K562 (cell line): Measurements from ENCODE around the gene ARFGAP3. TPM values are rescaled to one million over a fixed set of nuclear protein-coding genes. Genes with fewer than 3 reads are reported as not detected.
A peak's percentile ranks its signal among the peaks of the same experiment; 100 is the strongest.

ENCODE experiments used
- ATAC-seq: fragments of 200-7000 bp; cut with Tn5 transposase; 3 replicates; pipeline ENCODE4 v1.9.1; 2020; ENCODE audit warnings: moderate library complexity
- BruUV-seq: library from RNA; stranded (reverse); fragments of 400-500 nt; replicated peaks from 2 replicates; lab custom pipeline; 2021; lab: Mats Ljungman, UMichigan
- CTCF ChIA-PET: fragments of 300-600 bp; formaldehyde crosslinking; extraction: SDS; loops from one replicate; lab custom pipeline; 2021; ENCODE audit warnings: low intra/inter-chr PET ratio; lab: Yijun Ruan, JAX
- POLR2A ChIA-PET: fragments of 300-600, 350-650 bp; sonication (Branson Sonifier 250); formaldehyde crosslinking; extraction: SDS; loops from one replicate; lab custom pipeline; 2021; ENCODE audit warnings: antibody characterized with exemption, inconsistent platforms; lab: Yijun Ruan, JAX
- DNase-seq, 4 experiments: peaks; one replicate each; pipeline versions ENCODE4 v3.0.0 to v3.0.0-alpha.2; 2011 to 2018; ENCODE audit warnings: low spot score in 3 of 4, mixed read lengths in 3 of 4; ENCODE audit errors: extremely low read depth in 1 of 4
- FAIRE-seq: peaks from 2 replicates; lab custom pipeline; 2011; peaks lifted over from hg19 to GRCh38; lab: Jason Lieb, UNC
- H2AFZ ChIP-seq: 2 replicates; pipeline ENCODE4 v1.6.0; 2011; ENCODE audit warnings: low read depth, low read length, control low read depth, inconsistent platforms
- H3K27ac ChIP-seq: fragments of 200-600 bp; 3 replicates; pipeline ENCODE4 v1.8.0; 2011; ENCODE audit warnings: low read depth, mild to moderate bottlenecking, control low read depth, inconsistent platforms, low read length, moderate library complexity, mixed read lengths; ENCODE audit errors: extremely low read depth
- H3K27me3 ChIP-seq, 2 experiments: fragments of 300-600 bp in 1 of 2; 2 replicates in 1 of 2; 3 replicates in 1 of 2; pipeline versions ENCODE4 v1.6.0 to v1.8.0; 2011; ENCODE audit warnings: inconsistent platforms in 2 of 2, low read length in 2 of 2, mild to moderate bottlenecking in 1 of 2, mixed read lengths in 1 of 2, moderate library complexity in 1 of 2; ENCODE audit not compliant: control insufficient read depth in 2 of 2, insufficient read depth in 2 of 2
- H3K36me3 ChIP-seq: fragments of 300-600 bp; 3 replicates; pipeline ENCODE4 v1.8.0; 2011; ENCODE audit warnings: mild to moderate bottlenecking, low read length, inconsistent platforms; ENCODE audit not compliant: control insufficient read depth, insufficient read depth
- H3K4me1 ChIP-seq, 2 experiments: fragments of 200-600 bp in 1 of 2; replicated peaks in 1 of 2; 2 replicates in 1 of 2; 3 replicates in 1 of 2; pipeline versions ENCODE4 v1.5.1 to v1.8.0; 2011; ENCODE audit warnings: inconsistent platforms in 2 of 2, low read length in 2 of 2, mild to moderate bottlenecking in 1 of 2, mixed read lengths in 1 of 2, moderate library complexity in 1 of 2; ENCODE audit not compliant: control insufficient read depth in 2 of 2, insufficient read depth in 2 of 2
- H3K4me2 ChIP-seq: 2 replicates; pipeline ENCODE4 v1.6.1; 2011; ENCODE audit warnings: low read length, control low read depth, inconsistent platforms, mixed read lengths; ENCODE audit not compliant: insufficient read depth
- H3K4me3 ChIP-seq: fragments of 200-600 bp; sonication (generic), shearing (Covaris generic); 2 replicates; pipeline ENCODE4 v1.5.1; 2016; ENCODE audit warnings: control low read depth, inconsistent platforms
- H3K79me2 ChIP-seq: fragments of 200-600 bp; 3 replicates; pipeline ENCODE4 v1.8.0; 2011; ENCODE audit warnings: low read length, inconsistent platforms; ENCODE audit not compliant: control insufficient read depth, insufficient read depth
- H3K9ac ChIP-seq, 2 experiments: 2 replicates each; pipeline versions ENCODE4 v1.6.0 to v1.6.1; 2011; ENCODE audit warnings: low read depth in 2 of 2, low read length in 2 of 2, control low read depth in 1 of 2, inconsistent platforms in 1 of 2, mild to moderate bottlenecking in 1 of 2, mixed read lengths in 1 of 2; ENCODE audit not compliant: insufficient read depth in 1 of 2
- H3K9me1 ChIP-seq: one replicate; pipeline ENCODE4 v1.6.0; 2011; ENCODE audit warnings: inconsistent platforms, mild to moderate bottlenecking, low read length, moderate library complexity; ENCODE audit not compliant: control insufficient read depth, insufficient read depth
- H3K9me3 ChIP-seq: replicated peaks from 2 replicates; pipeline ENCODE4 v1.5.1; 2011; ENCODE audit warnings: low read depth, low read length, inconsistent platforms; ENCODE audit not compliant: control insufficient read depth, insufficient read depth
- H4K20me1 ChIP-seq: replicated peaks from 2 replicates; pipeline ENCODE4 v1.6.1; 2011; ENCODE audit warnings: low read length, inconsistent platforms, mixed read lengths; ENCODE audit not compliant: control insufficient read depth, insufficient read depth
- MAFK ChIP-seq: IDR thresholded peaks from 2 replicates; pipeline ENCODE4 v1.6.1; 2011; ENCODE audit warnings: low read length, improper control_type of control experiment
- VEZF1 ChIP-seq: fragments of 200-800 bp; sonication (Bioruptor generic); IDR thresholded peaks from 2 replicates; pipeline ENCODE4 v1.6.1; 2017; ENCODE audit warnings: missing genetic modification characterization, missing compliant biosample characterization
- ZNF79 ChIP-seq: fragments of 250-450 bp; sonication (Bioruptor Pico); IDR thresholded peaks from 2 replicates; pipeline ENCODE4 v1.4.0; 2020; ENCODE audit warnings: low read depth, mild to moderate bottlenecking, moderate library complexity
- WGBS: fragments of 100-300 bp; shearing (Covaris generic); methylation state at CpG from one replicate; pipeline ENCODE4 v1.1.6; 2016; ENCODE audit warnings: low coverage, mixed read lengths; ENCODE audit not compliant: insufficient coverage; ENCODE audit errors: missing lambda C conversion rate; 5-methylcytosine and 5-hydroxymethylcytosine counted together
- in situ Hi-C: fragments of 300-500 bp; cut with MboI; formaldehyde crosslinking; loops from 4 replicates; pipeline ENCODE4 v1.15.0; 2018; ENCODE audit warnings: inconsistent platforms, mixed read lengths
- intact Hi-C: fragments of 100-400 bp; cut with micrococcal nuclease; formaldehyde crosslinking; loops from 2 replicates; pipeline ENCODE4 v1.14.2; 2022
- polyA plus RNA-seq, 8 experiments: library from polyadenylated mRNA; depleted of rRNA in 4 of 8; stranded (reverse) in 5 of 8; unstranded in 3 of 8; fragments of >200 nt; fragmentation: Nextera tagmentation in 2 of 8; fragmentation: Illumina TruSeq in 1 of 8; extraction: Ambion mirVana in 2 of 8; extraction: Trizol in 1 of 8; gene quantifications; 2 replicates each; pipeline versions ENCODE4 v1.2.1 to v1.2.3, GENCODE V29; 2011 to 2014; ENCODE audit warnings: inconsistent platforms in 1 of 8, missing spikeins in 1 of 8
- total RNA-seq, 7 experiments: library from RNA; depleted of rRNA in 6 of 7; stranded (reverse); fragments of >200 nt in 6 of 7; fragmentation: Illumina TruSeq in 2 of 7; extraction: Trizol in 2 of 7; gene quantifications; 2 replicates each; pipeline versions ENCODE4 v1.2.1 to v1.2.3, GENCODE V29; 2011 to 2021; ENCODE audit warnings: low replicate concordance in 1 of 7

ARFGAP3 gene
- total and polyA plus RNA-seq, 9 of the 15 experiments (the other 6 are each of a cell fraction or from before 2014, with no cell fraction given), result 14.2 to 31.9 (median 22.7) TPM

- CTCF ChIA-PET, result no interaction called here
- Histone ChIP-seq H3K4me3 (no peak overlapping the region), H3K4me1 (peaks cover 8 to 20% of the 10 kb centered on the region in 2 experiments; a peak in 4 of 5 replicates), H2AFZ (no peak overlapping the region)
- intact Hi-C loops, result no loop called here
- TF ChIP-seq VEZF1, result no peak
- TF ChIP-seq, all 486 proteins: peak for 0
- 13% methylated on average over 1 of the region's 3 CpGs for WGBS
- Histone ChIP-seq H3K27ac (no peak overlapping the region), H3K9me1 (no peaks in the 10 kb centered on the region), H3K79me2 (no peaks in the 10 kb centered on the region), H4K20me1 (no peaks in the 10 kb centered on the region), H3K9me3 (no peaks in the 10 kb centered on the region), H3K4me2 (no peak overlapping the region), H3K27me3 (peaks cover 0 to 8% of the 10 kb centered on the region in 2 experiments; a peak in 1 of 5 replicates), H3K9ac (peak overlapping the region in 1 of 2 experiments; percentile 1; a peak in 1 of 4 replicates), H3K36me3 (no peaks in the 10 kb centered on the region)
- DNase-seq (no peak), ATAC-seq (no peak), FAIRE-seq (no peak)
- POLR2A ChIA-PET, result no interaction called here
- no TSS peak for BruUV-seq
- in situ Hi-C loops, result no loop called here
Measured at GRCh38 chr22:42772647-42773046, 84.4 kb downstream of the ARFGAP3 start.

GRCh38 chr22:42770941-42771647 lies 86.0 kb downstream of the ARFGAP3 start:
- Histone ChIP-seq H3K4me1 (peaks cover 8 to 20% of the 10 kb centered on the region in 2 experiments; a peak in 4 of 5 replicates), H3K4me3 (no peak overlapping the region)
- ATAC-seq, result no peak
- in situ Hi-C loops, result no loop called here
- intact Hi-C loops, result no loop called here
- no TSS peak for BruUV-seq
- FAIRE-seq, result no peak
- no peak for TF ChIP-seq ZNF79 (CRISPR knock-in tag)
- TF ChIP-seq MAFK, result no peak
- TF ChIP-seq, all 486 proteins: peak for 0
- POLR2A ChIA-PET, result interaction anchor here (1.1 kb wide), 2 partner anchors 11 to 17 kb away, joined by 3 to 4 read pairs; no protein-coding TSS in a partner anchor
- CTCF ChIA-PET, result no interaction called here
- H3K9me1 ChIP-seq, result no peaks in the 10 kb centered on the region
- no peaks in the 10 kb centered on the region for H3K9me3 ChIP-seq
- H3K4me2 ChIP-seq, result no peak overlapping the region
- DNase-seq, result no peak
- no peaks in the 10 kb centered on the region for H3K36me3 ChIP-seq
- H3K27ac ChIP-seq, result no peak overlapping the region
- 35% methylated on average over 10 of the region's 15 CpGs for WGBS
- H4K20me1 ChIP-seq, result no peaks in the 10 kb centered on the region
- H2AFZ ChIP-seq, result no peak overlapping the region
- peaks cover 0 to 8% of the 10 kb centered on the region in 2 experiments; a peak in 1 of 5 replicates for H3K27me3 ChIP-seq
- no peaks in the 10 kb centered on the region for H3K79me2 ChIP-seq
- H3K9ac ChIP-seq, result no peak overlapping the region
